WTC11 (cell line): ENCODE results near the gene PTPRJ.

Experiments
- CREM ChIP-seq: sonication (generic); formaldehyde crosslinking; IDR thresholded peaks from 2 replicates; pipeline ENCODE4 v1.8.1; 2022; ENCODE audit warnings: mild to moderate bottlenecking, missing genetic modification reagents, moderate library complexity
- CTCF ChIP-seq: fragments of 200-600 bp; IDR thresholded peaks from 2 replicates; pipeline ENCODE4 v1.8.0; 2022; ENCODE audit warnings: antibody characterized with exemption
- NR1H2 ChIP-seq: sonication (generic); formaldehyde crosslinking; IDR thresholded peaks from 2 replicates; pipeline ENCODE4 v1.9.0; 2021; ENCODE audit warnings: mild to moderate bottlenecking, moderate library complexity, missing genetic modification reagents
- ZNF219 ChIP-seq: sonication (generic); formaldehyde crosslinking; IDR thresholded peaks from 2 replicates; pipeline ENCODE4 v1.8.0; 2023; ENCODE audit warnings: missing genetic modification reagents, mild to moderate bottlenecking, borderline replicate concordance
- TF ChIP-seq, protein P1 (sequence below): sonication (generic); formaldehyde crosslinking; IDR thresholded peaks from 2 replicates; pipeline ENCODE4 v1.8.1; 2023; ENCODE audit warnings: mild to moderate bottlenecking, missing genetic modification reagents, moderate library complexity

GRCh38 chr11:48066881-48067800 is 86.8 kb downstream of the PTPRJ start:
- TF ChIP-seq CREM (CRISPR knock-in tag) (no peak), CTCF (no peak), ZNF219 (CRISPR knock-in tag) (no peak), NR1H2 (CRISPR knock-in tag) (no peak)
- TF ChIP-seq, protein P1, sequence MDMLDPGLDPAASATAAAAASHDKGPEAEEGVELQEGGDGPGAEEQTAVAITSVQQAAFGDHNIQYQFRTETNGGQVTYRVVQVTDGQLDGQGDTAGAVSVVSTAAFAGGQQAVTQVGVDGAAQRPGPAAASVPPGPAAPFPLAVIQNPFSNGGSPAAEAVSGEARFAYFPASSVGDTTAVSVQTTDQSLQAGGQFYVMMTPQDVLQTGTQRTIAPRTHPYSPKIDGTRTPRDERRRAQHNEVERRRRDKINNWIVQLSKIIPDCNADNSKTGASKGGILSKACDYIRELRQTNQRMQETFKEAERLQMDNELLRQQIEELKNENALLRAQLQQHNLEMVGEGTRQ (CRISPR knock-in tag), result no peak
